SW480 (cell line): ENCODE data around the gene SPINT2.
"Not testable (repeated sequence)": the region's sequence is repeated elsewhere in the genome, so short reads cannot be mapped to it uniquely, and the experiment has no call there.

Source experiments
- DNase-seq: peaks from one replicate; pipeline ENCODE4 v3.0.0-alpha.2; 2016; ENCODE audit warnings: low spot score

The SPINT2 gene

GRCh38 chr19:38239816-38240215 lies 24.6 kb upstream of the SPINT2 start:
- DNase-seq = no peak

- no peak for DNase-seq
These were observed 21.1 kb upstream of the SPINT2 start for GRCh38 chr19:38243279-38243673.

GRCh38 chr19:38245826-38246498 lies 18.4 kb upstream of the SPINT2 start:
- no peak for DNase-seq

- DNase-seq = no peak
These were observed 17.2 kb upstream of the SPINT2 start for GRCh38 chr19:38247126-38247525.

GRCh38 chr19:38247734-38248268 lies 16.6 kb upstream of the SPINT2 start:
- DNase-seq = no peak

- DNase-seq = no peak
These were observed 16.0 kb upstream of the SPINT2 start for GRCh38 chr19:38248421-38248820.

- DNase-seq = no peak
These were observed 13.9 kb upstream of the SPINT2 start for GRCh38 chr19:38250428-38250820.

- DNase-seq = no peak
These were observed 13.4 kb upstream of the SPINT2 start for GRCh38 chr19:38250821-38251563.

- no peak for DNase-seq
These were observed 12.8 kb upstream of the SPINT2 start for GRCh38 chr19:38251564-38252051.

- DNase-seq = no peak
These were observed 12.0 kb upstream of the SPINT2 start for GRCh38 chr19:38252385-38252784.

GRCh38 chr19:38252941-38253691 lies 11.3 kb upstream of the SPINT2 start:
- DNase-seq = no peak

GRCh38 chr19:38253788-38254187 lies 10.6 kb upstream of the SPINT2 start:
- DNase-seq = no peak

- DNase-seq = no peak
These were observed 8.9 kb upstream of the SPINT2 start for GRCh38 chr19:38255383-38256014.

GRCh38 chr19:38261942-38262341 lies 2.4 kb upstream of the SPINT2 start:
- DNase-seq = not testable (repeated sequence)

- peak; percentile 39 for DNase-seq
These were observed 1.6 kb upstream of the SPINT2 start for GRCh38 chr19:38262585-38263268.

- peak; percentile 99 for DNase-seq
These were observed 486 bp upstream of the SPINT2 start for GRCh38 chr19:38263689-38264485.

- peak; percentile 65 for DNase-seq
These were observed 964 bp downstream of the SPINT2 start for GRCh38 chr19:38265213-38265861.

- no peak for DNase-seq
These were observed 1.6 kb downstream of the SPINT2 start for GRCh38 chr19:38265921-38266429.

- DNase-seq = peak; percentile 74
These were observed 2.7 kb downstream of the SPINT2 start for GRCh38 chr19:38266981-38267597.
